Measurements from ENCODE around the gene LRRN2. TPM values are rescaled to one million over a fixed set of nuclear protein-coding genes. Genes with fewer than 3 reads are reported as not detected.
"Not testable (repeated sequence)": the region's sequence is repeated elsewhere in the genome, so short reads cannot be mapped to it uniquely, and the experiment has no call there.

The LRRN2 gene
- total and polyA plus RNA-seq, 2 experiments from 2014 or later, result 0.74 to 2.6 TPM

- not testable (repeated sequence) for H3K27me3 ChIP-seq (ENCODE audit: insufficient read depth); H3K4me3 Mint-ChIP-seq; H3K9me2 ChIP-seq (ENCODE audit: insufficient read depth); H3K27me3 Mint-ChIP-seq (ENCODE audit: insufficient read depth, low read depth, poor library complexity); H3K79me2 ChIP-seq (replicated peaks; ENCODE audit: insufficient read depth); H3K4me3 ChIP-seq; H3K27ac Mint-ChIP-seq; H3F3A ChIP-seq (replicated peaks; ENCODE audit: low read depth); H4K20me1 ChIP-seq (replicated peaks; ENCODE audit: insufficient read depth); ATAC-seq; DNase-seq (ENCODE audit: low spot score); H2AFZ ChIP-seq; H3K27ac ChIP-seq (ENCODE audit: low read depth); H3K9me3 Mint-ChIP-seq; H3K4me2 ChIP-seq; H3K36me3 Mint-ChIP-seq (ENCODE audit: low read depth); H3K36me3 ChIP-seq (ENCODE audit: insufficient read depth)
- H3K4me1 Mint-ChIP-seq, result peaks cover 20% of the 10 kb centered on the region
- peaks cover 15% of the 10 kb centered on the region; the same call in 1 of the 2 replicates for H3K4me1 ChIP-seq (ENCODE audit: insufficient read depth)
Measured at GRCh38 chr1:204727438-204727837, 41.9 kb upstream of the LRRN2 start.

- no peaks in the 10 kb centered on the region for H3F3A ChIP-seq (replicated peaks; ENCODE audit: low read depth)
- Mint-ChIP-seq H3K36me3 (ENCODE audit: low read depth) (no peaks in the 10 kb centered on the region), H3K9me3 (no peaks in the 10 kb centered on the region), H3K4me1 (peaks cover 19% of the 10 kb centered on the region), H3K27me3 (ENCODE audit: insufficient read depth, low read depth, poor library complexity) (peaks cover 5% of the 10 kb centered on the region), H3K4me3 (no peak overlapping the region), H3K27ac (no peak overlapping the region)
- no peaks in the 10 kb centered on the region for H4K20me1 ChIP-seq (replicated peaks; ENCODE audit: insufficient read depth)
- DNase-seq (ENCODE audit: low spot score) (no peak), ATAC-seq (no peak)
- H3K4me2 ChIP-seq, result no peak overlapping the region
- 0 out of 2 replicates have a peak, but pooled peaks cover 9% of the 10 kb centered on the region for H3K27me3 ChIP-seq (ENCODE audit: insufficient read depth)
- no peaks in the 10 kb centered on the region for H3K79me2 ChIP-seq (replicated peaks; ENCODE audit: insufficient read depth)
- no peaks in the 10 kb centered on the region for H3K9me2 ChIP-seq (ENCODE audit: insufficient read depth)
- H3K4me3 ChIP-seq, result no peak overlapping the region
- no peak for TF ChIP-seq ZNF331 (CRISPR knock-in tag; IDR thresholded peaks at IDR 0.05; ENCODE audit: low read depth)
- no peak for TF ChIP-seq REST (IDR thresholded peaks at IDR 0.05; ENCODE audit: unreplicated experiment)
- no peak for TF ChIP-seq EZH2phosphoT487 (IDR thresholded peaks at IDR 0.05; ENCODE audit: unreplicated experiment)
- no peak for TF ChIP-seq STAT1 (IDR thresholded peaks at IDR 0.05; ENCODE audit: unreplicated experiment)
- TF ChIP-seq CTCF (conservative IDR thresholded peaks at IDR 0.05; ENCODE audit: low read depth in 2 of 2), result no peak
- TF ChIP-seq NANOG (IDR thresholded peaks at IDR 0.05; ENCODE audit: borderline replicate concordance), result no peak
- no peak for TF ChIP-seq ZNF462 (CRISPR knock-in tag; IDR thresholded peaks at IDR 0.05)
- TF ChIP-seq, protein P1, sequence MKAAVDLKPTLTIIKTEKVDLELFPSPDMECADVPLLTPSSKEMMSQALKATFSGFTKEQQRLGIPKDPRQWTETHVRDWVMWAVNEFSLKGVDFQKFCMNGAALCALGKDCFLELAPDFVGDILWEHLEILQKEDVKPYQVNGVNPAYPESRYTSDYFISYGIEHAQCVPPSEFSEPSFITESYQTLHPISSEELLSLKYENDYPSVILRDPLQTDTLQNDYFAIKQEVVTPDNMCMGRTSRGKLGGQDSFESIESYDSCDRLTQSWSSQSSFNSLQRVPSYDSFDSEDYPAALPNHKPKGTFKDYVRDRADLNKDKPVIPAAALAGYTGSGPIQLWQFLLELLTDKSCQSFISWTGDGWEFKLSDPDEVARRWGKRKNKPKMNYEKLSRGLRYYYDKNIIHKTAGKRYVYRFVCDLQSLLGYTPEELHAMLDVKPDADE (IDR thresholded peaks at IDR 0.05), result no peak
- TF ChIP-seq POLR2AphosphoS5 (IDR thresholded peaks at IDR 0.05; ENCODE audit: low read depth), result no peak
- no peak for TF ChIP-seq ZNF114 (CRISPR knock-in tag; IDR thresholded peaks at IDR 0.05)
- no peak overlapping the region for H3K27ac ChIP-seq (ENCODE audit: low read depth)
- H3K36me3 ChIP-seq (ENCODE audit: insufficient read depth), result no peaks in the 10 kb centered on the region
- H2AFZ ChIP-seq, result no peak overlapping the region
- peaks cover 16% of the 10 kb centered on the region for H3K4me1 ChIP-seq (ENCODE audit: insufficient read depth)
Measured at GRCh38 chr1:204726478-204726877, 40.9 kb upstream of the LRRN2 start.

Data from GM23338 (cell line).